IPS-18c (cell line): ENCODE measurements around the gene PLCB2.

Experiments used
- H3K4me3 ChIP-seq: 2 replicates; pipeline ENCODE4 v1.7.0; 2013; ENCODE audit warnings: low read depth, mild to moderate bottlenecking, low read length, moderate library complexity; ENCODE audit not compliant: insufficient read depth
- H3K9me3 ChIP-seq: one replicate; pipeline ENCODE4 v1.6.1; 2013; ENCODE audit warnings: mild to moderate bottlenecking, low read length, moderate library complexity; ENCODE audit not compliant: control insufficient read depth, insufficient read depth

The PLCB2 gene

DNA sequence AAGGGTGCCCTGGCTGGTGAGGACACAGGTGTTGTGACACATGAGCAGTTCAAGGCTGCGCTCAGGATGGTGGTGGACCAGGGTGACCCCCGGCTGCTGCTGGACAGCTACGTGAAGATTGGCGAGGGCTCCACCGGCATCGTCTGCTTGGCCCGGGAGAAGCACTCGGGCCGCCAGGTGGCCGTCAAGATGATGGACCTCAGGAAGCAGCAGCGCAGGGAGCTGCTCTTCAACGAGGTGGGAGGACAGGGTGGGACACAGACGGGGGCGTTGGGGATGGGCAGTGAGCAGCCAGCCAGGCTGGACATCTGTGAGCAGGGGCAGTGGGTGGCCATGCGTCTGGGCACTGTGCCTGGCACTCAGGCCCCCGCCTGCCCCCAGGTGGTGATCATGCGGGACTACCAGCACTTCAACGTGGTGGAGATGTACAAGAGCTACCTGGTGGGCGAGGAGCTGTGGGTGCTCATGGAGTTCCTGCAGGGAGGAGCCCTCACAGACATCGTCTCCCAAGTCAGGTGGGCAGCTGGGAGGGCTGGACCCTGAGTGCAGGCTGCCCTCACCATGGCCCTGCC, 35.2 kb downstream of the PLCB2 start:
- no peak overlapping the region for H3K4me3 ChIP-seq

DNA sequence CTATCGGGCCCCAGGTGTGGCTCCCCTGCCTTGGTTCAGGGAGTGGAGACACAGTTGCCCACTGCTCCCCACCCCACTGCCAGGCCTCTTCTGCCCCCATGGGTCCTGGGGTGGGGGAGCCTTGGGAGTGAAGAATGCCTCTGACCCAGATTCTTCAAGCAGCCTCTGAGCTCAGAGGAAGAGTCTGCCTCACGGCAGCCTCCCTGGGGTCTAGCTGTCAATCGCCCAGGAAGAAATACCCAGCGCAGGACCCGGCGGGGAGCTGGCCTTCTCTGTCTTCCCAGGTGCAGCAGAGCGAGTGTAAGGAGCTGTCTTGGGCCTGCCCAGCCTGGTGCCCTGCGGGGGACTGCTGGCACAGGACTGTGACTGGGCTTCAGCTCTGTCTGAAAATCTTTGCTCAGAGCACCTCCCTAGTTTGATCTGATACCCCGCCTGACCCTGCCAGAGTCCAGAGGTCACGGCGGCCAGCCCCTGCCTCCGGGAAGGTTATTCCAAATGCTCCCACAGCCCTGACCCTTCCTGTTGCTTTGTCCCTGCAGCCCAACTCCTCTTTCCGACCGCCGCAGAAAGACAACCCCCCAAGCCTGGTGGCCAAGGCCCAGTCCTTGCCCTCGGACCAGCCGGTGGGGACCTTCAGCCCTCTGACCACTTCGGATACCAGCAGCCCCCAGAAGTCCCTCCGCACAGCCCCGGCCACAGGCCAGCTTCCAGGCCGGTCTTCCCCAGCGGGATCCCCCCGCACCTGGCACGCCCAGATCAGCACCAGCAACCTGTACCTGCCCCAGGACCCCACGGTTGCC, 35.9 kb downstream of the PLCB2 start:
- no peak overlapping the region for H3K4me3 ChIP-seq
- H3K9me3 ChIP-seq, result no peaks in the 10 kb centered on the region

More for the DNA sequence above, 35.2 kb downstream of the PLCB2 start:
- no peaks in the 10 kb centered on the region for H3K9me3 ChIP-seq

DNA sequence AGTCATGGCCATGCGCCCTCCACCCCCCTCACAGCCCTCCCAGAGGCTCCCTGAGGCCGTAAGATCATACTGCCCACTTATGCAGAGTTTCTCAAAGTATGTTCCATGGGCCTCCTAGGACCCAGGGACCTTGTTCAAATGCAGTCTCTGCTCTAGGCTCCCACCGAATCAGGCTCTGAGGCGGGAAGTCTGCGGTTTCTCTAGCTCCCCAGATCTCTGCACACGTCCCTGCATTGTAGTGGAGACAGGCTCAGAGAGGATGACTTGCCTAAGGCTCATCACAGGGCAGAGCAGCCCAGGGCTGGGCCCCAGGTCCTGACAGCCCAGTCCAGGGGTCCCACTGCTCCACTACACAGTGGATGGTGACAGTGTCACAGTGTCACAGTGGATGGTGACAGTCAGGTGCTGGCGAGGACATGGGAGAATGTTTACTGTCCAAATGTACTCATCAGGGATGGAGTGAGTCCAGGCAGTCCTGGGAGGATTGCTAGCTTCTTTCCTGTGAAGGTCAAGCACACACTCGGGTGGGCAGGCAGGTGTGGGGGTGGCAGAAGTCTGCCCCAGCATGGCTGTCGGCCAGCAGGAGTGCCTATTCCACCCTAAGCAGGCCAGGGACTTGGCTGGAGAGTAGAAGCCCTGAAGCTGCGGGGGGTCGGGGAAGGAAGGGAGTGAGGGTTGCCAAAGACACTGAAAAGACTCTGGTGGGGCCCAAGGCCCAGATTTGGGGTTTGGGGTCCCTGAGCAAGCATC, 37.3 kb downstream of the PLCB2 start:
- no peak overlapping the region for H3K4me3 ChIP-seq
- H3K9me3 ChIP-seq, result no peaks in the 10 kb centered on the region

- H3K9me3 ChIP-seq, result no peaks in the 10 kb centered on the region
- no peak overlapping the region for H3K4me3 ChIP-seq
These were observed 38.1 kb downstream of the PLCB2 start for GRCh38 chr15:40269604-40270003.

DNA sequence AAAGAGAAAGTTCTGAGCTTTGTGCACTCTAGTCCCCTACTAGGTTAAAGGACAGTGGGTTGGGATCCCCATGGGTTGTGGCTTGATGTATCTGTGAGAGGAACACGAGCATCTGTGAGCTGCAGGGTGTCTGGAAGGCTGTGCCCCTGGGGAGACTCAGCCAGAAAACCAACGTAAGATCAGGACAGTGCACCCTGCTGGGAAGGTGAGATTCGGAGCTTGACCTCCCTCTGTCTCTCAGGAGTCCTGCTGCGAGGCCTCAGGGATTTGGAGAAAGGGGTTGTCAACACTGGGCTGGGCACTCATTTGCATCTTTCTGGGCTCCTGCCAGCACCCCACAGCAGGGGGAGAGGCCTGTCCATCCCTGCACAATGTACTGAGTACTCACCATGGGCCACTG, 40.1 kb downstream of the PLCB2 start:
- no peak overlapping the region for H3K4me3 ChIP-seq
- H3K9me3 ChIP-seq, result no peaks in the 10 kb centered on the region

- Histone ChIP-seq H3K9me3 (no peaks in the 10 kb centered on the region), H3K4me3 (no peak overlapping the region)
These were observed 40.9 kb downstream of the PLCB2 start for GRCh38 chr15:40266828-40267304.

- Histone ChIP-seq H3K9me3 (no peaks in the 10 kb centered on the region), H3K4me3 (no peak overlapping the region)
These were observed 41.9 kb downstream of the PLCB2 start for GRCh38 chr15:40265875-40266274.

GRCh38 chr15:40265355-40265754, 42.4 kb downstream of the PLCB2 start:
- H3K9me3 ChIP-seq, result no peaks in the 10 kb centered on the region
- H3K4me3 ChIP-seq, result no peak overlapping the region

DNA sequence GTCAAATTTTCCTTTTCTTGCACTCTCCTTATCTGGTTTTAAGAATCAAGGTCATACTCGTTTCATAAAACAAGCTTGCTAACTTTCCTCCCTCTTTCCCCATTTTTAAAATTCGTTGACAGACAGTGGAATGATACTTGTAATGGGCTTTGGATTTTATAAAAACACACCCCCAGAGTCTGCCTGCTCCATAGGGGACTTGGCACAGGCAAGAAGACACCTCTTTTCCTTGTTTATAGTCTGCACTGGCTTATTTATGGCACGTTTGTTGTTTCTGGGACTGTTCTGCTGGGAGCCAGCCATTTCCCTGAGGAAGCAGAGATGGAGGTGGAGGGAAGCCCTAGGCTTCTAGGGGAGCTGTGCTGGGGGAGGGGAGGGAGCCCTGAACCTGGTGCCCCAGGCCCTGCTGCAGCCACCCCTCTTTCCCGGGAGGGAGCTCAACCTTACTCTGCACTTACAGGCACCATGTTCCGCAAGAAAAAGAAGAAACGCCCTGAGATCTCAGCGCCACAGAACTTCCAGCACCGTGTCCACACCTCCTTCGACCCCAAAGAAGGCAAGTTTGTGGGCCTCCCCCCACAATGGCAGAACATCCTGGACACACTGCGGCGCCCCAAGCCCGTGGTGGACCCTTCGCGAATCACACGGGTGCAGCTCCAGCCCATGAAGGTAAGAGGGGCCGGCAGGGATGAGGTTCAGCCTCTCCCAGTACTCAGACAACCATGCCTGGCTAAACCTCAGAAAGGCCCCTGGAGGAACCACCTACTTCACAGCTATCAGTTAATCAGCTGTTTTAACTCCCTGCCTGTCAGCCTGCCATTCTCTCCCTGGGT, 43.2 kb downstream of the PLCB2 start:
- H3K9me3 ChIP-seq, result no peaks in the 10 kb centered on the region
- H3K4me3 ChIP-seq, result no peak overlapping the region

DNA sequence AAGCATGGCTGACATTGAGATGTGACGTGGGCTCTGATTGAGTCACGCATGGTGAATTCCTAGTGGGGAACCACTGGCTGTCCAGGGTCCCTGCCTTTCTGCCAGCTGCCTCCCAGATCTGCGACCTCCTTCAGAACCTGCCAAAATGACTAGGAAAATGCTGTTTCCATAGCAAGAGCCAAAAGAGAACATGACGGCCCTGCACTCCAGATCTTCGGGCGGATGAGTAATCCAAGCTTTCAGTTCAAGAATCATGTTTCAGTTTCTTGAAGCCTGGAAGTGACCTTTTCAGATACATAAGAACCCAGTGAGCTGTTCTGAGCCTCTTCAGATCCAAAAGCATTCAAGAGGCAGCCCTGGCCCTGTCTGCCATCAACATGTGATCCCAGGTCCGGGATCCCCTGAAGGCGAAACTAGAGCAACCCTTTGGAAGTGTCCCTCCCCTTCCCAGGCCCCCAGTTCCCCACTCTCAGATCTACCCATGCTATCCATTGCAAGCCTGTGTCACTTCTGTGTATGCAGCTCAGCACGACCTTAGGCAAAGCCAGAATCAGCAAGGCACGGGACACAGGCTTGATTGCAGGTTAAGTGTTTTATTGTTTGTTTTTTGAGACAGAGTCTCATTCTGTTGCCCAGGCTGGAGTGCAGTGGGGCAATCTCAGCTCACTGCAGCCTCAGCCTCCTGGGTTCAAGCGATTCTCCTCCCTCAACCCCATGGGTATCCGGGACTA, 44.5 kb downstream of the PLCB2 start:
- Histone ChIP-seq H3K4me3 (no peak overlapping the region), H3K9me3 (no peaks in the 10 kb centered on the region)

DNA sequence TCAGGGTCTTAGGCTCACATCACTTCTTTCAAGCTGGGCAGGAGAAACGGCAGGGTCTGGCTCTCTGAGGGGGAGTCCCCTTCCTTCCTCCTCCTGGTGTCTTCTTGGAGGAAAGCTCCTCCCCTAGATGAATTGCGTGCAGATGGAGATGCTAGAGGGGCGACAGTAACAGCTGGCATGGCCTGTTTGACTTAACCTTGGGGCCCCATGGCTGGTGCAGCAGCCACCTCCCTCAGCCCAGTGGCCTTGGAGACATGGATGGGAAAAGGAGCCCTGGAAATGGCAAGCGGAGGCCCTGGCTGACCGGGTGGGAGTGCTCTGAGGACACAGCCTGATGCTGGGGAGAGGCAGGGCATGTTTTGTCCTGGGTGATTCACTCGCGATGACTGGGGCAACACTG, 48.7 kb downstream of the PLCB2 start:
- H3K4me3 ChIP-seq, result no peak overlapping the region
- H3K9me3 ChIP-seq, result no peaks in the 10 kb centered on the region

- Histone ChIP-seq H3K4me3 (no peak overlapping the region), H3K9me3 (no peaks in the 10 kb centered on the region)
These were observed 49.2 kb downstream of the PLCB2 start for GRCh38 chr15:40258544-40258943.

GRCh38 chr15:40257656-40258450, 49.9 kb downstream of the PLCB2 start:
- Histone ChIP-seq H3K9me3 (no peaks in the 10 kb centered on the region), H3K4me3 (no peak overlapping the region)

GRCh38 chr15:40256638-40257235, 51.0 kb downstream of the PLCB2 start:
- Histone ChIP-seq H3K9me3 (no peaks in the 10 kb centered on the region), H3K4me3 (no peak overlapping the region)

DNA sequence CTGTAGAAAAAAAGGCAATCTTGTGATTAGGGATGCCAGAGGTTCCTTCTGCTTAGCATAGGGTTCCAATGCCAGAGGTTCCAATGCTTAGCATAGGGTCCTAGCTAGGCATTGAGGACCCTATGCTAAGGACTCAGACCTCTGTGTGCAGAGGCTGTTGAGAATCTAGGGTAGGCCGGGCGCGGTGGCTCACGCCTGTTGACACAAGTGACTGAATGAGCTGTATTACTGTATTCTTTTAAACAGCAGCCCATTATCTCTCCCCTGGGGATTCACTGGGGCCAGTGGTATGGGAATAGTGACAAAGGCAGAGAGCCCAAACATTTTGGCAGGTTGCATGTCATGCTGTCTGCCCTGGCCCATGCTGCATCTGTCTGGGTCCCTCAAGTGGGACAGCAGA, 52.7 kb downstream of the PLCB2 start:
- Histone ChIP-seq H3K9me3 (no peaks in the 10 kb centered on the region), H3K4me3 (no peak overlapping the region)

GRCh38 chr15:40254452-40254851, 53.3 kb downstream of the PLCB2 start:
- Histone ChIP-seq H3K4me3 (no peak overlapping the region), H3K9me3 (no peaks in the 10 kb centered on the region)
